ENCODE data around the gene SERHL2. TPM values are rescaled to one million over a fixed set of nuclear protein-coding genes. Genes with fewer than 3 reads are reported as not detected.

Gene SERHL2
- total RNA-seq, 2 experiments from 2014 or later = 0.69 TPM; not detected in 1

DNA sequence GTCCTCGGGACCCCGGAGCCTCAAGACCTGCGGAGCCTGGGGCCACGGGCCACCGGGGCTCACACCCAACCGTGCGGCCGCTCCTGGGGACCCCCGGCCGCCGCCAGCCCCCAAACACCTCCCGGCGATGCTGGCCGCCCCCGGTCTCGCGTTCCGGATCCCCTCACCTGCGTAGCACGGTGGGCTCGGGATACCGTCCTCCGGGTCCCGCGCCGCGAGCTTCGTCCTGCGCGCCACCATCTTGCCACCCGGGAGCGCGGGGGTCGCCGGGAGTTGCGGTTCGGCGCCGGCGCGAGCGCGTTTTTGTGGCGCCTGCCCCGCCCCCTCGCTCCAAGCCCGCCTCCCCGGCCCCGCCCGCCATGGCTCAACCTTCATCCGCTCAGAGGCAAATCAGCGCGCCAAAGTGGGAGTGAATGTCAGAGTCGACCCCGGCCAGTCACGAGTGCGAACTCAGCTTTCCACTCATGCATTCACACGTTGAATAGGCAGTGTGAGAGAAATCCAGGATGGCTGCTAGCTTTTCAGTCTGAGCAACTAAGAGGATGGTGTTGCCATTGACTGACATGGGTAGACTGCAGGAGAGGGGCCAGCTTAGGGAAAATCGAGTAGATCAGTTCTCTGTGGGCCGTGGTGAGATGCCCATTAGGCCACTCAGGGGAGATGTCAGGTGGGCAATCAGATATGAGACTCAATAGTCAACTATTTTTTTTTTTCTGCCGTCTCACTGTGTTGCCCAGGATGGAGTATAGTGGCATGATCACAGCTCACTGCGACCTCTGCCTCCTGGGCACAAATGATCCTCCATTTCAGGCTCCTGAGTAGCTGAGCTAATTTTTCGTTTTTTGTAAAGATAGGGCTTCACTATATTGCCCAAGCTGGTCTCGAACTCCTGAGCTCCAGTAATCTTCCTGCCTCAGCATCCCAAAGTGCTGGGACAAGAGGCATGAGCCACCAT, 28.3 kb downstream of the SERHL2 start:
- Histone ChIP-seq H3K9me3 (ENCODE audit: control insufficient read depth in 1 of 2, insufficient read depth in 1 of 2, low read length in 2 of 2) (no peaks in the 10 kb centered on the region), H3K4me1 (ENCODE audit: insufficient read depth, low read length) (peaks cover 12% of the 10 kb centered on the region), H3K36me3 (ENCODE audit: insufficient read depth, low read length) (peaks cover 54% of the 10 kb centered on the region), H3K27me3 (ENCODE audit: control insufficient read depth in 1 of 2, insufficient read depth in 2 of 2, low read length in 2 of 2) (no peaks in the 10 kb centered on the region), H3K4me3 (ENCODE audit: low read length) (peak overlapping the region; percentile 55), H3K27ac (ENCODE audit: low read depth in 1 of 2, low read length in 2 of 2) (no peak overlapping the region)
- DNase-seq = peak; percentile 66 to 92 (median 80)
- TF ChIP-seq, protein P1, sequence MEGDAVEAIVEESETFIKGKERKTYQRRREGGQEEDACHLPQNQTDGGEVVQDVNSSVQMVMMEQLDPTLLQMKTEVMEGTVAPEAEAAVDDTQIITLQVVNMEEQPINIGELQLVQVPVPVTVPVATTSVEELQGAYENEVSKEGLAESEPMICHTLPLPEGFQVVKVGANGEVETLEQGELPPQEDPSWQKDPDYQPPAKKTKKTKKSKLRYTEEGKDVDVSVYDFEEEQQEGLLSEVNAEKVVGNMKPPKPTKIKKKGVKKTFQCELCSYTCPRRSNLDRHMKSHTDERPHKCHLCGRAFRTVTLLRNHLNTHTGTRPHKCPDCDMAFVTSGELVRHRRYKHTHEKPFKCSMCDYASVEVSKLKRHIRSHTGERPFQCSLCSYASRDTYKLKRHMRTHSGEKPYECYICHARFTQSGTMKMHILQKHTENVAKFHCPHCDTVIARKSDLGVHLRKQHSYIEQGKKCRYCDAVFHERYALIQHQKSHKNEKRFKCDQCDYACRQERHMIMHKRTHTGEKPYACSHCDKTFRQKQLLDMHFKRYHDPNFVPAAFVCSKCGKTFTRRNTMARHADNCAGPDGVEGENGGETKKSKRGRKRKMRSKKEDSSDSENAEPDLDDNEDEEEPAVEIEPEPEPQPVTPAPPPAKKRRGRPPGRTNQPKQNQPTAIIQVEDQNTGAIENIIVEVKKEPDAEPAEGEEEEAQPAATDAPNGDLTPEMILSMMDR (IDR thresholded peaks at IDR 0.05) = no peak
- H3K27me3 Mint-ChIP-seq = no peaks in the 10 kb centered on the region
- peaks cover 12% of the 10 kb centered on the region for H3K4me1 Mint-ChIP-seq (ENCODE audit: low read depth)
- intact Hi-C loops (cut with DNase I, micrococcal nuclease) = loop anchor here in 1 of 2 experiments (2.0 kb wide), 2 partner anchors 33 to 61 kb away; partner anchors contain the start of gene POLDIP3
- H3K27ac Mint-ChIP-seq = peak overlapping the region; percentile 91
- peak; percentile 88 for ATAC-seq (ENCODE audit: poor library complexity)
- POLR2A ChIA-PET = interaction anchor here (0.6 to 2.8 kb wide), 4 partner anchors 9 to 375 kb away, joined by 3 to 21 read pairs (median 3); partner anchors contain the start of gene POLDIP3
- no peaks in the 10 kb centered on the region for H3K9me3 Mint-ChIP-seq
- H3K4me3 Mint-ChIP-seq = peak overlapping the region; percentile 99
- CTCF ChIA-PET = interaction anchor here (0.6 kb wide), 1 partner anchor 33 kb away, joined by 3 read pairs; the partner anchor contains the start of gene POLDIP3
- H3K36me3 Mint-ChIP-seq (ENCODE audit: low read depth) = peaks cover 65% of the 10 kb centered on the region

DNA sequence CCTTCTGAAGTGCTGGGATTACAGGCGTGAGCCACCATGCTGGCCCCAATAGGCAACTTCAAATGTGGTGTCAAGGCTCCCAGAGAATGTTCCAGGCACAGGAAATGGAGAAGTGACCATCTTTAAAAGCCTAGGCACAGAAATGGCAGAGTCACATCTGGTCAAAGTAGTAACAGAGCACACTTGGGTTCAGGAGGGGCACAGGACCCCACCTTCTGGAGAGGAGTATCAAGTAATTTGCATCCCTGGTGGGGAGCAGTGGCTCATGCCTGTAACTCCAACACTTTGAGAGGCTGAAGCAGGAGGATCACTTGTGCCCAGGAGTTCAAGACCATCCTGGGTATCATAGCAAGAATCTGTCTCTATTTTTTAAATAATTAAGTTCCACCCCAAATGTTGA, 29.2 kb downstream of the SERHL2 start:
- H3K9me3 Mint-ChIP-seq = no peaks in the 10 kb centered on the region
- intact Hi-C loops (cut with DNase I, micrococcal nuclease) = loop anchor here in 1 of 2 experiments (2.0 kb wide), 1 partner anchor 32 kb away; the partner anchor contains the start of gene POLDIP3
- no peak overlapping the region for H3K27ac Mint-ChIP-seq
- ATAC-seq (ENCODE audit: poor library complexity) (no peak), DNase-seq (no peak)
- H3K4me1 Mint-ChIP-seq (ENCODE audit: low read depth) = peaks cover 12% of the 10 kb centered on the region
- H3K27me3 Mint-ChIP-seq = no peaks in the 10 kb centered on the region
- peak overlapping the region; percentile 91 for H3K4me3 Mint-ChIP-seq
- H3K4me1 ChIP-seq (ENCODE audit: insufficient read depth, low read length) = peaks cover 12% of the 10 kb centered on the region
- H3K9me3 ChIP-seq (ENCODE audit: control insufficient read depth in 1 of 2, insufficient read depth in 1 of 2, low read length in 2 of 2) = no peaks in the 10 kb centered on the region
- no peak overlapping the region for H3K4me3 ChIP-seq (ENCODE audit: low read length)
- ChIA-PET POLR2A (interaction anchor here (2.8 kb wide), 1 partner anchor 32 kb away, joined by 21 read pairs; the partner anchor contains the start of gene POLDIP3), CTCF (no interaction called here)
- H3K27me3 ChIP-seq (ENCODE audit: control insufficient read depth in 1 of 2, insufficient read depth in 2 of 2, low read length in 2 of 2) = no peaks in the 10 kb centered on the region
- peaks cover 55% of the 10 kb centered on the region for H3K36me3 ChIP-seq (ENCODE audit: insufficient read depth, low read length)
- TF ChIP-seq, protein P1 (IDR thresholded peaks at IDR 0.05) = no peak
- peaks cover 70% of the 10 kb centered on the region for H3K36me3 Mint-ChIP-seq (ENCODE audit: low read depth)
- H3K27ac ChIP-seq (ENCODE audit: low read depth in 1 of 2, low read length in 2 of 2) = no peak overlapping the region

DNA sequence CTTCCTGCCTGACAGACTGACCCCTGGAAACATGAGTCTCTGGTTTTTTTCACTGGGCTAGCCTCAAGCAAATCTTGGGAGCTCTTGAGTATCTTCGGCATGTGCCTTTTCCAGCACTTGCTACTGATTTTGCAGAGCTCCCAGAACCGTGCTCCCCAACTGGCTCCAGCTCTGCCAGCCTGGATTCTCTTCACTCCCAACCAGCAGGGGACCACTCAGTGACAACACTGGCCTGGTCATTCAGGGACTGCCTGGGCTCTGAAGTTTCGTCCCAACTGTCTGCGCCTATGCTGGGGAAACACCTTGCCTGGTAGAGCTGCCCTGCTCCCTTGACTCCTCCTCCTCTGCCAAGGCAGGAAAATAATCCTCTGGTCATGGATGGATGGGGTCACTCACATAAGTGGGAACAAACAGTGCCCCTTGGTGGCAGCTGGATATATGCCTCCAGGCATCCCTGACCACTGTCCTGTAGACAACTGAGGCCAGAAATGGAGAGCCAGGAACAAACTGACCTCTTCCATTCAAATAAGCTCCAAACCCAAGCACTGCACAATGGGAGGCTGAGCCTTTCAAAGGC, 30.7 kb downstream of the SERHL2 start:
- no peaks in the 10 kb centered on the region for H3K9me3 ChIP-seq (ENCODE audit: control insufficient read depth in 1 of 2, insufficient read depth in 1 of 2, low read length in 2 of 2)
- Mint-ChIP-seq H3K4me1 (ENCODE audit: low read depth) (peaks cover 12% of the 10 kb centered on the region), H3K27me3 (no peaks in the 10 kb centered on the region), H3K27ac (no peak overlapping the region), H3K4me3 (no peak overlapping the region), H3K36me3 (ENCODE audit: low read depth) (peaks cover 68% of the 10 kb centered on the region), H3K9me3 (no peaks in the 10 kb centered on the region)
- intact Hi-C loops (cut with DNase I, micrococcal nuclease) = no loop called here
- no peak overlapping the region for H3K27ac ChIP-seq (ENCODE audit: low read depth in 1 of 2, low read length in 2 of 2)
- peaks cover 12% of the 10 kb centered on the region for H3K4me1 ChIP-seq (ENCODE audit: insufficient read depth, low read length)
- POLR2A ChIA-PET = interaction anchor here (0.6 to 1.2 kb wide), 3 partner anchors 30 to 111 kb away, joined by 3 to 6 read pairs (median 3); partner anchors contain the start of gene POLDIP3
- ATAC-seq (ENCODE audit: poor library complexity) (no peak), DNase-seq (no peak)
- peaks cover 48% of the 10 kb centered on the region for H3K36me3 ChIP-seq (ENCODE audit: insufficient read depth, low read length)
- no peaks in the 10 kb centered on the region for H3K27me3 ChIP-seq (ENCODE audit: control insufficient read depth in 1 of 2, insufficient read depth in 2 of 2, low read length in 2 of 2)
- no peak overlapping the region for H3K4me3 ChIP-seq (ENCODE audit: low read length)
- CTCF ChIA-PET = no interaction called here
- TF ChIP-seq, protein P1 (IDR thresholded peaks at IDR 0.05) = no peak

Measured in CD4-positive, alpha-beta T cell (primary cell).